Suprapubic skin (tissue), 4 donors: ENCODE data around the gene CCDC85B. TPM values are rescaled to one million over a fixed set of nuclear protein-coding genes. Genes with fewer than 3 reads are reported as not detected.
A peak's percentile ranks its signal among the peaks of the same experiment; 100 is the strongest.

Experiments
- DNase-seq, 2 donors: peaks; one replicate each; pipeline ENCODE4 v3.0.0-alpha.2; 2019; ENCODE audit warnings: low spot score in 2 of 2
- H3K27ac ChIP-seq: fragments of 200-600 bp; sonication (generic); one replicate; pipeline ENCODE4 v1.5.1; 2019
- H3K27me3 ChIP-seq: fragments of 200-600 bp; sonication (generic); one replicate; pipeline ENCODE4 v1.5.1; 2019
- H3K36me3 ChIP-seq: fragments of 200-600 bp; sonication (generic); one replicate; pipeline ENCODE4 v1.5.1; 2019
- H3K4me1 ChIP-seq: fragments of 200-600 bp; sonication (generic); one replicate; pipeline ENCODE4 v1.5.1; 2019
- H3K4me3 ChIP-seq: fragments of 200-600 bp; sonication (generic); one replicate; pipeline ENCODE4 v1.5.1; 2019; ENCODE audit warnings: mild to moderate bottlenecking
- H3K9me3 ChIP-seq: fragments of 200-600 bp; sonication (generic); one replicate; pipeline ENCODE4 v1.5.1; 2019
- CTCF ChIP-seq, 2 donors: fragments of 200-600 bp in 1 of 2; fragments of 450-650 bp in 1 of 2; sonication (generic) in 1 of 2; IDR thresholded peaks; one replicate each; pipeline ENCODE4 v1.5.1; 2016 to 2019; ENCODE audit warnings: antibody characterized with exemption in 2 of 2, mild to moderate bottlenecking in 1 of 2, moderate library complexity in 1 of 2
- EP300 ChIP-seq: sonication (generic); formaldehyde crosslinking; IDR thresholded peaks from one replicate; pipeline ENCODE4 v1.6.1; 2017; ENCODE audit warnings: antibody characterized with exemption
- POLR2A ChIP-seq, 2 donors: fragments of 450-650 bp; IDR thresholded peaks; one replicate each; pipeline ENCODE4 v1.6.1; 2017; ENCODE audit warnings: antibody characterized with exemption in 2 of 2, mild to moderate bottlenecking in 2 of 2, moderate library complexity in 2 of 2
- POLR2AphosphoS5 ChIP-seq, 3 donors: sonication (generic); formaldehyde crosslinking; IDR thresholded peaks; one replicate each; pipeline ENCODE4 v1.6.1; 2017; ENCODE audit warnings: antibody characterized with exemption in 3 of 3
- WGBS: methylation state at CpG from one replicate; pipeline ENCODE4 v1.1.5; 2018; 5-methylcytosine and 5-hydroxymethylcytosine counted together
- total RNA-seq, 4 donors: library from RNA; depleted of rRNA; stranded (reverse); fragments of >200 nt; gene quantifications; one replicate each; pipeline ENCODE4 v1.1.0, GENCODE V29; 2016

The CCDC85B gene
- total RNA-seq, 4 donors from 2014 or later = 16.0 to 35.8 (median 28.0) TPM

GRCh38 chr11:65861165-65861505, 29.3 kb upstream of the CCDC85B start:
- peak overlapping the region; percentile 97 for H3K27ac ChIP-seq
- peaks cover 43% of the 10 kb centered on the region for H3K36me3 ChIP-seq
- no peaks in the 10 kb centered on the region for H3K27me3 ChIP-seq
- DNase-seq = peak; percentile 68 to 78
- H3K9me3 ChIP-seq = no peaks in the 10 kb centered on the region
- TF ChIP-seq EP300 = no peak
- TF ChIP-seq POLR2AphosphoS5 (IDR thresholded peaks at IDR 0.05) = no peak
- TF ChIP-seq POLR2A (IDR thresholded peaks at IDR 0.05) = no peak
- TF ChIP-seq CTCF (IDR thresholded peaks at IDR 0.05) = no peak
- WGBS = 24% methylated on average over 6 of the region's 14 CpGs
- H3K4me1 ChIP-seq = peaks cover 50% of the 10 kb centered on the region
- H3K4me3 ChIP-seq = peak overlapping the region; percentile 87

- 79% methylated on average over 5 of the region's 13 CpGs for WGBS
- Histone ChIP-seq H3K36me3 (peaks cover 48% of the 10 kb centered on the region), H3K9me3 (no peaks in the 10 kb centered on the region), H3K4me3 (peak overlapping the region; percentile 87), H3K27ac (peak overlapping the region; percentile 97), H3K4me1 (peaks cover 45% of the 10 kb centered on the region), H3K27me3 (no peaks in the 10 kb centered on the region)
- peak in 1 of 2 donors; percentile 69 for DNase-seq
- TF ChIP-seq POLR2A (IDR thresholded peaks at IDR 0.05) (no peak), CTCF (IDR thresholded peaks at IDR 0.05) (no peak), EP300 (no peak), POLR2AphosphoS5 (IDR thresholded peaks at IDR 0.05) (no peak)
Observed at GRCh38 chr11:65861533-65862183, 28.8 kb upstream of the CCDC85B start.

- H3K9me3 ChIP-seq = no peaks in the 10 kb centered on the region
- H3K4me1 ChIP-seq = peaks cover 42% of the 10 kb centered on the region
- H3K36me3 ChIP-seq = peaks cover 54% of the 10 kb centered on the region
- TF ChIP-seq CTCF (IDR thresholded peaks at IDR 0.05) (no peak), POLR2AphosphoS5 (IDR thresholded peaks at IDR 0.05) (no peak), POLR2A (IDR thresholded peaks at IDR 0.05) (no peak), EP300 (no peak)
- H3K4me3 ChIP-seq = no peak overlapping the region
- 90% methylated on average over 5 of the region's 5 CpGs for WGBS
- no peak for DNase-seq
- no peak overlapping the region for H3K27ac ChIP-seq
- no peaks in the 10 kb centered on the region for H3K27me3 ChIP-seq
Observed at GRCh38 chr11:65862191-65862735, 28.2 kb upstream of the CCDC85B start.

- Histone ChIP-seq H3K27me3 (no peaks in the 10 kb centered on the region), H3K9me3 (no peaks in the 10 kb centered on the region), H3K27ac (no peak overlapping the region), H3K4me3 (no peak overlapping the region), H3K4me1 (peaks cover 42% of the 10 kb centered on the region), H3K36me3 (peaks cover 58% of the 10 kb centered on the region)
- TF ChIP-seq POLR2A (IDR thresholded peaks at IDR 0.05) (no peak), CTCF (IDR thresholded peaks at IDR 0.05) (no peak), POLR2AphosphoS5 (IDR thresholded peaks at IDR 0.05) (no peak), EP300 (no peak)
- peak in 1 of 2 donors; percentile 57 for DNase-seq
- WGBS = 87% methylated on average over 19 of the region's 24 CpGs
Observed at GRCh38 chr11:65862941-65863888, 27.3 kb upstream of the CCDC85B start.
